Cardiac fibroblast (primary cell): ENCODE results near the gene TNFRSF11A.

ENCODE experiments used
- DNase-seq, 2 donors: peaks; one replicate each; pipeline versions ENCODE4 v3.0.0 to v3.0.0-alpha.2; 2010; ENCODE audit warnings: low read depth in 2 of 2
- H3K4me3 ChIP-seq, 2 donors: replicated peaks in 1 of 2; 1 replicate in 1 of 2; 2 replicates in 1 of 2; pipeline ENCODE4 v1.5.1; 2011; ENCODE audit warnings: low read depth in 2 of 2, low read length in 2 of 2, mild to moderate bottlenecking in 2 of 2, moderate library complexity in 1 of 2
- CTCF ChIP-seq: IDR thresholded peaks from one replicate; pipeline ENCODE4 v1.5.1; 2011; ENCODE audit warnings: low read depth, mild to moderate bottlenecking, low read length, inconsistent platforms

The TNFRSF11A gene

GRCh38 chr18:62341473-62341872, 16.4 kb downstream of the TNFRSF11A start:
- no peak for TF ChIP-seq CTCF
- DNase-seq = no peak
- no peak overlapping the region for H3K4me3 ChIP-seq

GRCh38 chr18:62342884-62343283, 17.8 kb downstream of the TNFRSF11A start:
- no peak for TF ChIP-seq CTCF
- DNase-seq = no peak
- no peak overlapping the region for H3K4me3 ChIP-seq

GRCh38 chr18:62343316-62343715, 18.2 kb downstream of the TNFRSF11A start:
- no peak for TF ChIP-seq CTCF
- H3K4me3 ChIP-seq = no peak overlapping the region
- no peak for DNase-seq

GRCh38 chr18:62345909-62346308, 20.8 kb downstream of the TNFRSF11A start:
- no peak for TF ChIP-seq CTCF
- no peak overlapping the region for H3K4me3 ChIP-seq
- DNase-seq = no peak

- no peak for DNase-seq
- no peak overlapping the region for H3K4me3 ChIP-seq
- TF ChIP-seq CTCF = no peak
Observed at GRCh38 chr18:62346333-62347088, 21.4 kb downstream of the TNFRSF11A start.

GRCh38 chr18:62347089-62347506, 22.0 kb downstream of the TNFRSF11A start:
- no peak for DNase-seq
- TF ChIP-seq CTCF = no peak
- H3K4me3 ChIP-seq = no peak overlapping the region

- no peak overlapping the region for H3K4me3 ChIP-seq
- TF ChIP-seq CTCF = no peak
- no peak for DNase-seq
Observed at GRCh38 chr18:62348474-62348873, 23.4 kb downstream of the TNFRSF11A start.
